ENCODE data around the gene GLI3. TPM values are rescaled to one million over a fixed set of nuclear protein-coding genes. Genes with fewer than 3 reads are reported as not detected.

Gene GLI3
- total and polyA plus RNA-seq, 2 donors from 2014 or later, result 0.92 to 11.1 TPM

GRCh38 chr7:42233695-42234331, 3.2 kb downstream of the GLI3 start:
- intact Hi-C loops (cut with DNase I), result no loop called here
- Histone ChIP-seq H3K4me1 (ENCODE audit: control insufficient read depth in 2 of 3, insufficient read depth in 2 of 3, low read depth in 1 of 3, low read length in 3 of 3) (peaks cover 0 to 4% (median 3%) of the 10 kb centered on the region in 3 donors), H3K4me3 (ENCODE audit: low read length in 3 of 3) (no peak overlapping the region)

GRCh38 chr7:42233171-42233570, 3.8 kb downstream of the GLI3 start:
- no peak for FAIRE-seq
- Histone ChIP-seq H3K4me1 (ENCODE audit: control insufficient read depth in 2 of 3, insufficient read depth in 2 of 3, low read depth in 1 of 3, low read length in 3 of 3) (peaks cover 0 to 4% (median 3%) of the 10 kb centered on the region in 3 donors), H3K9me3 (ENCODE audit: control insufficient read depth in 2 of 3, insufficient read depth in 1 of 3, low read length in 3 of 3) (no peaks in the 10 kb centered on the region), H3K27me3 (ENCODE audit: control insufficient read depth, insufficient read depth, low read length) (no peaks in the 10 kb centered on the region), H3K27ac (ENCODE audit: low read depth in 2 of 2, low read length in 2 of 2) (no peak overlapping the region), H3K36me3 (ENCODE audit: control insufficient read depth in 2 of 3, insufficient read depth in 3 of 3, low read length in 3 of 3) (no peaks in the 10 kb centered on the region), H3K9ac (ENCODE audit: low read length in 3 of 3) (no peak overlapping the region), H3K4me3 (ENCODE audit: low read length in 3 of 3) (no peak overlapping the region)
- intact Hi-C loops (cut with DNase I), result no loop called here
- DNase-seq, result peak in 2 of 5 donors; percentile 37 to 39
- TF ChIP-seq CTCF (IDR thresholded peaks at IDR 0.05; ENCODE audit: borderline replicate concordance, extremely low read depth, insufficient read depth), result no peak

More at GRCh38 chr7:42233695-42234331, 3.2 kb downstream of the GLI3 start:
- DNase-seq (peak in 1 of 5 donors; percentile 22), FAIRE-seq (no peak)
- TF ChIP-seq CTCF (IDR thresholded peaks at IDR 0.05; ENCODE audit: borderline replicate concordance, extremely low read depth, insufficient read depth), result no peak
- Histone ChIP-seq H3K27me3 (ENCODE audit: control insufficient read depth, insufficient read depth, low read length) (no peaks in the 10 kb centered on the region), H3K27ac (ENCODE audit: low read depth in 2 of 2, low read length in 2 of 2) (no peak overlapping the region), H3K9me3 (ENCODE audit: control insufficient read depth in 2 of 3, insufficient read depth in 1 of 3, low read length in 3 of 3) (no peaks in the 10 kb centered on the region), H3K36me3 (ENCODE audit: control insufficient read depth in 2 of 3, insufficient read depth in 3 of 3, low read length in 3 of 3) (no peaks in the 10 kb centered on the region), H3K9ac (ENCODE audit: low read length in 3 of 3) (no peak overlapping the region)

GRCh38 chr7:42232275-42232674, 4.7 kb downstream of the GLI3 start:
- intact Hi-C loops (cut with DNase I), result no loop called here
- peak in 3 of 5 donors; percentile 31 to 71 (median 64) for DNase-seq
- no peaks in the 10 kb centered on the region for H3K36me3 ChIP-seq (ENCODE audit: control insufficient read depth in 2 of 3, insufficient read depth in 3 of 3, low read length in 3 of 3)
- H3K4me3 ChIP-seq (ENCODE audit: low read length in 3 of 3), result no peak overlapping the region
- TF ChIP-seq CTCF (IDR thresholded peaks at IDR 0.05; ENCODE audit: borderline replicate concordance, extremely low read depth, insufficient read depth), result no peak
- FAIRE-seq, result no peak
- H3K27ac ChIP-seq (ENCODE audit: low read depth in 2 of 2, low read length in 2 of 2), result no peak overlapping the region
- H3K9me3 ChIP-seq (ENCODE audit: control insufficient read depth in 2 of 3, insufficient read depth in 1 of 3, low read length in 3 of 3), result no peaks in the 10 kb centered on the region
- peaks cover 0 to 4% (median 3%) of the 10 kb centered on the region in 3 donors for H3K4me1 ChIP-seq (ENCODE audit: control insufficient read depth in 2 of 3, insufficient read depth in 2 of 3, low read depth in 1 of 3, low read length in 3 of 3)
- H3K9ac ChIP-seq (ENCODE audit: low read length in 3 of 3), result no peak overlapping the region
- H3K27me3 ChIP-seq (ENCODE audit: control insufficient read depth, insufficient read depth, low read length), result no peaks in the 10 kb centered on the region

Measured in kidney (tissue), 14 donors.